HUES6 (cell line): ENCODE data around the gene FURIN.

ENCODE experiments used
- H3K27ac ChIP-seq: 2 replicates; pipeline ENCODE4 v1.7.0; 2013; ENCODE audit warnings: low read depth, mild to moderate bottlenecking, low read length, inconsistent platforms
- H3K27me3 ChIP-seq: 2 replicates; pipeline ENCODE4 v1.6.1; 2013; ENCODE audit warnings: low read length; ENCODE audit not compliant: control insufficient read depth, insufficient read depth
- H3K36me3 ChIP-seq: 2 replicates; pipeline ENCODE4 v1.6.1; 2013; ENCODE audit warnings: low read length; ENCODE audit not compliant: control insufficient read depth, insufficient read depth
- H3K4me1 ChIP-seq: 2 replicates; pipeline ENCODE4 v1.6.1; 2013; ENCODE audit warnings: low read length; ENCODE audit not compliant: control insufficient read depth, insufficient read depth
- H3K4me3 ChIP-seq: 2 replicates; pipeline ENCODE4 v1.5.1; 2013; ENCODE audit warnings: low read depth, low read length
- H3K9ac ChIP-seq: one replicate; pipeline ENCODE4 v1.6.1; 2013; ENCODE audit warnings: mild to moderate bottlenecking, low read length
- H3K9me3 ChIP-seq: 2 replicates; pipeline ENCODE4 v1.6.1; 2013; ENCODE audit warnings: low read depth, low read length; ENCODE audit not compliant: control insufficient read depth, insufficient read depth

Gene FURIN

GRCh38 chr15:90884719-90885431, 16.5 kb downstream of the FURIN start:
- Histone ChIP-seq H3K4me3 (peak overlapping the region; percentile 46), H3K9ac (peak overlapping the region; percentile 47), H3K27ac (peak overlapping the region; percentile 67; the same call in 1 of the 2 replicates), H3K9me3 (no peaks in the 10 kb centered on the region), H3K36me3 (peaks cover 21% of the 10 kb centered on the region), H3K4me1 (peaks cover 25% of the 10 kb centered on the region), H3K27me3 (no peaks in the 10 kb centered on the region)

- Histone ChIP-seq H3K27ac (no peak overlapping the region), H3K4me3 (no peak overlapping the region), H3K9ac (no peak overlapping the region), H3K9me3 (no peaks in the 10 kb centered on the region), H3K27me3 (no peaks in the 10 kb centered on the region), H3K36me3 (peaks cover 16% of the 10 kb centered on the region), H3K4me1 (peaks cover 25% of the 10 kb centered on the region)
These were observed 17.3 kb downstream of the FURIN start for GRCh38 chr15:90885432-90886290.

GRCh38 chr15:90886291-90886614, 17.9 kb downstream of the FURIN start:
- H3K27me3 ChIP-seq = no peaks in the 10 kb centered on the region
- peaks cover 25% of the 10 kb centered on the region for H3K4me1 ChIP-seq
- H3K36me3 ChIP-seq = peaks cover 14% of the 10 kb centered on the region
- no peak overlapping the region for H3K4me3 ChIP-seq
- H3K9me3 ChIP-seq = no peaks in the 10 kb centered on the region
- no peak overlapping the region for H3K9ac ChIP-seq
- no peak overlapping the region for H3K27ac ChIP-seq

- no peak overlapping the region for H3K4me3 ChIP-seq
- peaks cover 25% of the 10 kb centered on the region for H3K4me1 ChIP-seq
- no peak overlapping the region for H3K9ac ChIP-seq
- no peak overlapping the region for H3K27ac ChIP-seq
- peaks cover 15% of the 10 kb centered on the region for H3K36me3 ChIP-seq
- no peaks in the 10 kb centered on the region for H3K27me3 ChIP-seq
- H3K9me3 ChIP-seq = no peaks in the 10 kb centered on the region
These were observed 18.7 kb downstream of the FURIN start for GRCh38 chr15:90887037-90887481.

GRCh38 chr15:90889313-90889730, 20.9 kb downstream of the FURIN start:
- no peak overlapping the region for H3K9ac ChIP-seq
- no peaks in the 10 kb centered on the region for H3K27me3 ChIP-seq
- peaks cover 30% of the 10 kb centered on the region for H3K36me3 ChIP-seq
- H3K9me3 ChIP-seq = no peaks in the 10 kb centered on the region
- no peak overlapping the region for H3K4me3 ChIP-seq
- H3K27ac ChIP-seq = no peak overlapping the region
- peaks cover 14% of the 10 kb centered on the region for H3K4me1 ChIP-seq

GRCh38 chr15:90889736-90890456, 21.5 kb downstream of the FURIN start:
- peaks cover 10% of the 10 kb centered on the region for H3K4me1 ChIP-seq
- no peak overlapping the region for H3K27ac ChIP-seq
- H3K36me3 ChIP-seq = peaks cover 31% of the 10 kb centered on the region
- no peak overlapping the region for H3K4me3 ChIP-seq
- no peaks in the 10 kb centered on the region for H3K27me3 ChIP-seq
- H3K9me3 ChIP-seq = no peaks in the 10 kb centered on the region
- no peak overlapping the region for H3K9ac ChIP-seq

GRCh38 chr15:90890839-90891238, 22.5 kb downstream of the FURIN start:
- no peak overlapping the region for H3K4me3 ChIP-seq
- H3K36me3 ChIP-seq = peaks cover 39% of the 10 kb centered on the region
- peaks cover under 1% of the 10 kb centered on the region for H3K4me1 ChIP-seq
- no peak overlapping the region for H3K27ac ChIP-seq
- H3K9me3 ChIP-seq = no peaks in the 10 kb centered on the region
- H3K27me3 ChIP-seq = no peaks in the 10 kb centered on the region
- H3K9ac ChIP-seq = no peak overlapping the region

GRCh38 chr15:90891346-90891949, 23.1 kb downstream of the FURIN start:
- H3K4me1 ChIP-seq = no peaks in the 10 kb centered on the region
- H3K4me3 ChIP-seq = no peak overlapping the region
- no peak overlapping the region for H3K9ac ChIP-seq
- no peak overlapping the region for H3K27ac ChIP-seq
- H3K9me3 ChIP-seq = no peaks in the 10 kb centered on the region
- no peaks in the 10 kb centered on the region for H3K27me3 ChIP-seq
- peaks cover 39% of the 10 kb centered on the region for H3K36me3 ChIP-seq

GRCh38 chr15:90892023-90892422, 23.6 kb downstream of the FURIN start:
- Histone ChIP-seq H3K27me3 (no peaks in the 10 kb centered on the region), H3K9ac (no peak overlapping the region), H3K36me3 (peaks cover 39% of the 10 kb centered on the region), H3K4me3 (no peak overlapping the region), H3K9me3 (no peaks in the 10 kb centered on the region), H3K4me1 (no peaks in the 10 kb centered on the region), H3K27ac (no peak overlapping the region)

- no peak overlapping the region for H3K27ac ChIP-seq
- no peak overlapping the region for H3K4me3 ChIP-seq
- H3K9me3 ChIP-seq = no peaks in the 10 kb centered on the region
- no peaks in the 10 kb centered on the region for H3K4me1 ChIP-seq
- peaks cover 39% of the 10 kb centered on the region for H3K36me3 ChIP-seq
- no peaks in the 10 kb centered on the region for H3K27me3 ChIP-seq
- H3K9ac ChIP-seq = no peak overlapping the region
These were observed 24.2 kb downstream of the FURIN start for GRCh38 chr15:90892498-90893174.
